SU-DHL-6 (cell line): Measurements from ENCODE around the gene CDH13.

Experiments used
- H2AFZ ChIP-seq: fragments of 200-600 bp; sonication (generic); 2 replicates; pipeline ENCODE4 v1.6.1; 2014; ENCODE audit warnings: low read depth, mild to moderate bottlenecking, moderate library complexity, mixed read lengths, antibody characterized with exemption, low read length; ENCODE audit not compliant: severe bottlenecking
- H3F3A ChIP-seq: fragments of 200-600 bp; shearing (Covaris generic); 2 replicates; pipeline ENCODE4 v1.6.0; 2016; ENCODE audit warnings: antibody characterized with exemption, mild to moderate bottlenecking; ENCODE audit not compliant: insufficient read depth
- H3K27ac ChIP-seq: fragments of 200-600 bp; sonication (generic); 2 replicates; pipeline ENCODE4 v1.5.1; 2016; ENCODE audit warnings: low read depth, mild to moderate bottlenecking, low read length, moderate library complexity, mixed read lengths
- H3K27me3 ChIP-seq: fragments of 200-600 bp; sonication (generic), shearing (Covaris generic); 2 replicates; pipeline ENCODE4 v1.6.0; 2014; ENCODE audit warnings: mild to moderate bottlenecking, low read length
- H3K36me3 ChIP-seq: fragments of 200-600 bp; sonication (generic); 2 replicates; pipeline ENCODE4 v1.6.1; 2014; ENCODE audit warnings: mild to moderate bottlenecking, low read length, mixed read lengths
- H3K4me2 ChIP-seq: fragments of 300-600, 200-600 bp; shearing (Covaris generic), sonication (generic); 2 replicates; pipeline ENCODE4 v1.6.0; 2014; ENCODE audit warnings: low read length, low read depth, mild to moderate bottlenecking; ENCODE audit not compliant: poor library complexity, severe bottlenecking
- H3K4me3 ChIP-seq: fragments of 200-600 bp; sonication (generic); 2 replicates; pipeline ENCODE4 v1.5.1; 2014; ENCODE audit warnings: antibody characterized with exemption, low read length, mild to moderate bottlenecking, mixed read lengths; ENCODE audit not compliant: insufficient read depth, poor library complexity, severe bottlenecking
- H3K79me2 ChIP-seq: fragments of 200-600 bp; sonication (generic); 2 replicates; pipeline ENCODE4 v1.6.1; 2014; ENCODE audit warnings: mild to moderate bottlenecking, low read length, moderate library complexity; ENCODE audit not compliant: insufficient read depth
- H3K9ac ChIP-seq: fragments of 200-600 bp; sonication (generic); 2 replicates; pipeline ENCODE4 v1.7.0; 2014; ENCODE audit warnings: mild to moderate bottlenecking, low read length
- H3K9me2 ChIP-seq: fragments of 200-600 bp; sonication (generic); replicated peaks from 2 replicates; pipeline ENCODE4 v1.6.1; 2014; ENCODE audit warnings: low read length; ENCODE audit not compliant: insufficient read depth
- H3K9me3 ChIP-seq: fragments of 200-600 bp; sonication (generic); 2 replicates; pipeline ENCODE4 v1.6.1; 2014; ENCODE audit warnings: low read length, mixed read lengths; ENCODE audit not compliant: insufficient read depth
- H4K20me1 ChIP-seq: fragments of 200-600 bp; sonication (generic); 2 replicates; pipeline ENCODE4 v1.6.1; 2014; ENCODE audit warnings: low read depth, mild to moderate bottlenecking, antibody characterized with exemption, low read length, moderate library complexity, mixed read lengths
- CTCF ChIP-seq: fragments of 200-600 bp; sonication (generic); IDR thresholded peaks from one replicate; pipeline ENCODE4 v1.5.1; 2017; ENCODE audit warnings: antibody characterized with exemption, mild to moderate bottlenecking, low read length, moderate library complexity; ENCODE audit not compliant: insufficient read depth, poor library complexity, severe bottlenecking
- EZH2phosphoT487 ChIP-seq: fragments of 200-600 bp; sonication (generic), shearing (Covaris generic); conservative IDR thresholded peaks from 2 replicates; pipeline ENCODE4 v1.6.1; 2018; ENCODE audit warnings: mild to moderate bottlenecking, antibody characterized with exemption, low read length, moderate library complexity, mixed read lengths

CDH13 gene

GRCh38 chr16:82752172-82752571, 125.4 kb downstream of the CDH13 start:
- TF ChIP-seq EZH2phosphoT487 (no peak), CTCF (no peak)
- Histone ChIP-seq H3K27me3 (no peaks in the 10 kb centered on the region), H3K4me2 (no peak overlapping the region)

GRCh38 chr16:82753821-82754220, 127.1 kb downstream of the CDH13 start:
- no peaks in the 10 kb centered on the region for H3K9me3 ChIP-seq
- H3K9ac ChIP-seq, result no peak overlapping the region
- no peaks in the 10 kb centered on the region for H3F3A ChIP-seq
- no peak overlapping the region for H3K4me3 ChIP-seq
- no peaks in the 10 kb centered on the region for H3K36me3 ChIP-seq
- no peak overlapping the region for H2AFZ ChIP-seq
- no peak overlapping the region for H3K27ac ChIP-seq
- H3K27me3 ChIP-seq, result no peaks in the 10 kb centered on the region
- H3K9me2 ChIP-seq, result no peaks in the 10 kb centered on the region
- H4K20me1 ChIP-seq, result no peaks in the 10 kb centered on the region
- no peak for TF ChIP-seq CTCF
- no peak for TF ChIP-seq EZH2phosphoT487
- no peaks in the 10 kb centered on the region for H3K79me2 ChIP-seq
- no peak overlapping the region for H3K4me2 ChIP-seq

More at GRCh38 chr16:82752172-82752571, 125.4 kb downstream of the CDH13 start:
- H2AFZ ChIP-seq, result no peak overlapping the region
- no peak overlapping the region for H3K27ac ChIP-seq
- H3K4me3 ChIP-seq, result no peak overlapping the region
- H3K9me2 ChIP-seq, result no peaks in the 10 kb centered on the region
- H3F3A ChIP-seq, result no peaks in the 10 kb centered on the region
- no peaks in the 10 kb centered on the region for H3K79me2 ChIP-seq
- H4K20me1 ChIP-seq, result no peaks in the 10 kb centered on the region
- H3K36me3 ChIP-seq, result no peaks in the 10 kb centered on the region
- no peak overlapping the region for H3K9ac ChIP-seq
- no peaks in the 10 kb centered on the region for H3K9me3 ChIP-seq

- H3K9ac ChIP-seq, result no peak overlapping the region
- H3K9me3 ChIP-seq, result no peaks in the 10 kb centered on the region
- no peaks in the 10 kb centered on the region for H3K36me3 ChIP-seq
- H3K4me3 ChIP-seq, result no peak overlapping the region
- H3K27me3 ChIP-seq, result no peaks in the 10 kb centered on the region
- no peak overlapping the region for H3K27ac ChIP-seq
- TF ChIP-seq EZH2phosphoT487 (no peak), CTCF (no peak)
- H2AFZ ChIP-seq, result no peak overlapping the region
- no peaks in the 10 kb centered on the region for H3K79me2 ChIP-seq
- no peaks in the 10 kb centered on the region for H3K9me2 ChIP-seq
- no peak overlapping the region for H3K4me2 ChIP-seq
- no peaks in the 10 kb centered on the region for H4K20me1 ChIP-seq
- no peaks in the 10 kb centered on the region for H3F3A ChIP-seq
These were observed 128.1 kb downstream of the CDH13 start for GRCh38 chr16:82754716-82755513.
